GM19043 (cell line): Measurements from ENCODE around the gene STH.
"Not testable (repeated sequence)": the region's sequence is repeated elsewhere in the genome, so short reads cannot be mapped to it uniquely, and the experiment has no call there.

Source experiments
- ATAC-seq: cut with Tn5 transposase; IDR thresholded peaks from one replicate; pipeline ENCODE4 v1.9.1; 2021; ENCODE audit warnings: low read depth; ENCODE audit not compliant: unreplicated experiment

The STH gene

GRCh38 chr17:46002311-46002972 lies 3.4 kb downstream of the STH start:
- no peak for ATAC-seq

GRCh38 chr17:46002973-46003316 lies 3.9 kb downstream of the STH start:
- ATAC-seq = no peak

GRCh38 chr17:46003907-46004748 lies 5.1 kb downstream of the STH start:
- ATAC-seq = no peak

- ATAC-seq = not testable (repeated sequence)
Observed at GRCh38 chr17:46006082-46006481, 7.0 kb downstream of the STH start.

GRCh38 chr17:46007461-46007965 lies 8.5 kb downstream of the STH start:
- no peak for ATAC-seq

- ATAC-seq = no peak
Observed at GRCh38 chr17:46008591-46008990, 9.5 kb downstream of the STH start.

GRCh38 chr17:46009681-46010596 lies 10.9 kb downstream of the STH start:
- no peak for ATAC-seq

GRCh38 chr17:46010597-46011186 lies 11.6 kb downstream of the STH start:
- no peak for ATAC-seq

GRCh38 chr17:46011711-46012505 lies 12.9 kb downstream of the STH start:
- ATAC-seq = no peak

- no peak for ATAC-seq
Observed at GRCh38 chr17:46012506-46013079, 13.5 kb downstream of the STH start.

- no peak for ATAC-seq
Observed at GRCh38 chr17:46013127-46013501, 14.1 kb downstream of the STH start.

GRCh38 chr17:46013502-46014165 lies 14.6 kb downstream of the STH start:
- ATAC-seq = no peak

- not testable (repeated sequence) for ATAC-seq
Observed at GRCh38 chr17:46019408-46019925, 20.4 kb downstream of the STH start.

GRCh38 chr17:46020023-46020761 lies 21.1 kb downstream of the STH start:
- no peak for ATAC-seq

GRCh38 chr17:46020998-46021397 lies 21.9 kb downstream of the STH start:
- no peak for ATAC-seq

- not testable (repeated sequence) for ATAC-seq
Observed at GRCh38 chr17:46023366-46023765, 24.3 kb downstream of the STH start.

- ATAC-seq = no peak
Observed at GRCh38 chr17:46023783-46024388, 24.8 kb downstream of the STH start.

- ATAC-seq = no peak
Observed at GRCh38 chr17:46024590-46024989, 25.5 kb downstream of the STH start.
